Cardiac fibroblast (primary cell): Measurements from ENCODE around the gene AKAP17A.
"Not testable (repeated sequence)": the region's sequence is repeated elsewhere in the genome, so short reads cannot be mapped to it uniquely, and the experiment has no call there.

ENCODE experiments used
- DNase-seq, 2 donors: peaks; one replicate each; pipeline versions ENCODE4 v3.0.0 to v3.0.0-alpha.2; 2010; ENCODE audit warnings: low read depth in 2 of 2
- H3K4me3 ChIP-seq, 2 donors: replicated peaks in 1 of 2; 1 replicate in 1 of 2; 2 replicates in 1 of 2; pipeline ENCODE4 v1.5.1; 2011; ENCODE audit warnings: low read depth in 2 of 2, low read length in 2 of 2, mild to moderate bottlenecking in 2 of 2, moderate library complexity in 1 of 2
- CTCF ChIP-seq: IDR thresholded peaks from one replicate; pipeline ENCODE4 v1.5.1; 2011; ENCODE audit warnings: low read depth, mild to moderate bottlenecking, low read length, inconsistent platforms

The AKAP17A gene

GRCh38 chrX:1609762-1610161 lies 18.4 kb downstream of the AKAP17A start:
- DNase-seq = no peak
- no peak overlapping the region for H3K4me3 ChIP-seq

GRCh38 chrX:1610166-1610565 lies 18.8 kb downstream of the AKAP17A start:
- TF ChIP-seq CTCF = no peak
- no peak overlapping the region for H3K4me3 ChIP-seq
- no peak for DNase-seq

More at GRCh38 chrX:1609762-1610161, 18.4 kb downstream of the AKAP17A start:
- no peak for TF ChIP-seq CTCF

GRCh38 chrX:1610736-1611135 lies 19.3 kb downstream of the AKAP17A start:
- DNase-seq = no peak
- TF ChIP-seq CTCF = no peak

GRCh38 chrX:1612641-1613286 lies 21.4 kb downstream of the AKAP17A start:
- TF ChIP-seq CTCF = no peak
- DNase-seq = no peak
- no peak overlapping the region for H3K4me3 ChIP-seq

More at GRCh38 chrX:1610736-1611135, 19.3 kb downstream of the AKAP17A start:
- H3K4me3 ChIP-seq = no peak overlapping the region

- no peak for TF ChIP-seq CTCF
- no peak for DNase-seq
- H3K4me3 ChIP-seq = no peak within 1 kb of the TSS
Observed at GRCh38 chrX:1614927-1615326, 23.5 kb downstream of the AKAP17A start, which contains the start of gene ASMT. ASMT (plus strand) TSS chrX:1615059; CDS start chrX:1615200, 141 bp downstream.

- TF ChIP-seq CTCF = no peak
- DNase-seq = no peak
- no peak overlapping the region for H3K4me3 ChIP-seq
Observed at GRCh38 chrX:1618689-1619088, 27.3 kb downstream of the AKAP17A start.

GRCh38 chrX:1623691-1624090 lies 32.3 kb downstream of the AKAP17A start:
- DNase-seq = no peak
- no peak for TF ChIP-seq CTCF
- no peak overlapping the region for H3K4me3 ChIP-seq

GRCh38 chrX:1624158-1624860 lies 32.9 kb downstream of the AKAP17A start:
- H3K4me3 ChIP-seq, DNase-seq: not testable (repeated sequence)

- H3K4me3 ChIP-seq, DNase-seq: not testable (repeated sequence)
Observed at GRCh38 chrX:1624861-1625215, 33.4 kb downstream of the AKAP17A start.
